Measurements from ENCODE around the gene JAG2. TPM values are rescaled to one million over a fixed set of nuclear protein-coding genes. Genes with fewer than 3 reads are reported as not detected.

The JAG2 gene
- total RNA-seq, 1 donor from 2014 or later = 2.4 TPM

DNA sequence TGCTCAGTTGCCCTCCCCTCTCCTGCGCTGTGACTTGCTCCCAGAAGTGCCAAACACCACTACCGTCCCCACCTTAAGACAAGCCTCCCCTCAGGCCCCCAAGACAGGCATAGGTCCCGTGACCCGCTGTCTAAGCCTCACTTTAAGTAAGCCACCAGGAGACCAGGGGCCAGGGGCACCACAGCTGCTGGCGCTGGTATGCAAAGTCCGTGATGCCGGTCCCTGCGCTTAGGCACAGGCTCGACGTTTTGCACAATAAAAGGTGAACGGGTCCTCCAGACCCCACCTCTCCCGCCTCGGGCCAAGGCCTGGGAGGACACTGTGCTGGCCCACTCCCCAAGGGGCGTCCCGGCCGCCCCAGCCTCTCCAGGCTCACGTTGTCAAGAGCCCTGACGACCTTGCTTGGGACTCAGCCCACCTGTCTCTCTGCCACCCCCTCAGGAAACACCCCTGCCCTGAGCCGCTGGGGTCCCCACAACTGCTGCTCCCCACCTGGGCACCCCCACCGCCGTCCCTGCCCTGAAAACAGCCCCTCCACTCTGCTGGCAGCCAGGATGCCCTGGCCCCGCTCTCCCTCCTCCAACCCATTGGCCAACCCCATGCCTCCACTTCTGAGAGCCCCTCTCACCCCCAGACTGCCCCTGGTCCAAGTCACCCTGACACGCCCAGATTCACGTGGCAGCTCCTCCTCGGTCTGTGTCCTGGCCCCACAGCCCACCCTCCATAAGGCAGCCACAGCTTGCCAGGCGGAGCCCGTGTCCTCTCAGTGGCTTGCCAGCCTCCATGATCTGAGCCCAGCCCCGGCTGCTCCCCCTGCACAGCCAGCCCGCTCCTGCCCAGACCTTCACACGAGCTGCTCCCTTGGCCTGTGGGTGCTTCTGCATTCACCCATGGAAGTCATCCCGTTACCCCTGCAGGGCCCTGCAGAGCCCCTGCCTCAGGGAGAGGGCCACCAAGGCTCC is 11.9 kb downstream of the JAG2 start:
- TF ChIP-seq, protein P1, sequence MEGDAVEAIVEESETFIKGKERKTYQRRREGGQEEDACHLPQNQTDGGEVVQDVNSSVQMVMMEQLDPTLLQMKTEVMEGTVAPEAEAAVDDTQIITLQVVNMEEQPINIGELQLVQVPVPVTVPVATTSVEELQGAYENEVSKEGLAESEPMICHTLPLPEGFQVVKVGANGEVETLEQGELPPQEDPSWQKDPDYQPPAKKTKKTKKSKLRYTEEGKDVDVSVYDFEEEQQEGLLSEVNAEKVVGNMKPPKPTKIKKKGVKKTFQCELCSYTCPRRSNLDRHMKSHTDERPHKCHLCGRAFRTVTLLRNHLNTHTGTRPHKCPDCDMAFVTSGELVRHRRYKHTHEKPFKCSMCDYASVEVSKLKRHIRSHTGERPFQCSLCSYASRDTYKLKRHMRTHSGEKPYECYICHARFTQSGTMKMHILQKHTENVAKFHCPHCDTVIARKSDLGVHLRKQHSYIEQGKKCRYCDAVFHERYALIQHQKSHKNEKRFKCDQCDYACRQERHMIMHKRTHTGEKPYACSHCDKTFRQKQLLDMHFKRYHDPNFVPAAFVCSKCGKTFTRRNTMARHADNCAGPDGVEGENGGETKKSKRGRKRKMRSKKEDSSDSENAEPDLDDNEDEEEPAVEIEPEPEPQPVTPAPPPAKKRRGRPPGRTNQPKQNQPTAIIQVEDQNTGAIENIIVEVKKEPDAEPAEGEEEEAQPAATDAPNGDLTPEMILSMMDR (IDR thresholded peaks at IDR 0.05; ENCODE audit: insufficient read depth, low read length, poor library complexity, severe bottlenecking) = no peak
- Histone ChIP-seq H3K27me3 (ENCODE audit: control insufficient read depth, insufficient read depth, low read length) (no peaks in the 10 kb centered on the region), H3K36me3 (ENCODE audit: control insufficient read depth, insufficient read depth, low read length) (no peaks in the 10 kb centered on the region), H3K4me3 (ENCODE audit: low read depth, low read length) (no peak overlapping the region)
- no peak for DNase-seq (ENCODE audit: low read depth)

- H3K4me3 ChIP-seq (ENCODE audit: low read depth, low read length) = no peak overlapping the region
- no peaks in the 10 kb centered on the region for H3K36me3 ChIP-seq (ENCODE audit: control insufficient read depth, insufficient read depth, low read length)
- H3K27me3 ChIP-seq (ENCODE audit: control insufficient read depth, insufficient read depth, low read length) = no peaks in the 10 kb centered on the region
- TF ChIP-seq, protein P1 (IDR thresholded peaks at IDR 0.05; ENCODE audit: insufficient read depth, low read length, poor library complexity, severe bottlenecking) = no peak
- DNase-seq (ENCODE audit: low read depth) = no peak
Measured at GRCh38 chr14:105155681-105156413, 12.7 kb downstream of the JAG2 start.

- no peaks in the 10 kb centered on the region for H3K36me3 ChIP-seq (ENCODE audit: control insufficient read depth, insufficient read depth, low read length)
- TF ChIP-seq, protein P1 (IDR thresholded peaks at IDR 0.05; ENCODE audit: insufficient read depth, low read length, poor library complexity, severe bottlenecking) = no peak
- no peak overlapping the region for H3K4me3 ChIP-seq (ENCODE audit: low read depth, low read length)
Measured at GRCh38 chr14:105155071-105155651, 13.4 kb downstream of the JAG2 start.

DNA sequence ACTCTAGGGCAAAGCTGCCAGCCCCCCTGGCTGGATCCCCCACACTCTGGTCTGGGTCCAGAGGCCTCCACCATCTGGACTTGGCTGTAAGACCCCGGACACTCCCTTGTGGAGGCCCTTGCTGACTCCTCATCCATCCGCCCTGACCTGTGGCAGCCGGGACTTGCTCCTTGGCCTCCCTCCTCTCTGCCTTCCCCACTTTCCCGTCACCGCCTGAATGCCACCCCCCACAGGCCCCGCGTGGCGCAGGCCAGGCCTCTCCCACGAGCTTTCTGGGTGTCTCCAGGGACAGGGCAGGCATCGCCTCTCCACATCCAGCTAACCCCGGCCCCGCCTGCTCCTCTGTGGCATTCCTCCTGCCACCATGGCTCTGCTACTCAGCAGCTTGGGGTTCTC is 14.1 kb downstream of the JAG2 start:
- H3K36me3 ChIP-seq (ENCODE audit: control insufficient read depth, insufficient read depth, low read length) = no peaks in the 10 kb centered on the region

More at GRCh38 chr14:105155071-105155651, 13.4 kb downstream of the JAG2 start:
- no peaks in the 10 kb centered on the region for H3K27me3 ChIP-seq (ENCODE audit: control insufficient read depth, insufficient read depth, low read length)
- no peak for DNase-seq (ENCODE audit: low read depth)

DNA sequence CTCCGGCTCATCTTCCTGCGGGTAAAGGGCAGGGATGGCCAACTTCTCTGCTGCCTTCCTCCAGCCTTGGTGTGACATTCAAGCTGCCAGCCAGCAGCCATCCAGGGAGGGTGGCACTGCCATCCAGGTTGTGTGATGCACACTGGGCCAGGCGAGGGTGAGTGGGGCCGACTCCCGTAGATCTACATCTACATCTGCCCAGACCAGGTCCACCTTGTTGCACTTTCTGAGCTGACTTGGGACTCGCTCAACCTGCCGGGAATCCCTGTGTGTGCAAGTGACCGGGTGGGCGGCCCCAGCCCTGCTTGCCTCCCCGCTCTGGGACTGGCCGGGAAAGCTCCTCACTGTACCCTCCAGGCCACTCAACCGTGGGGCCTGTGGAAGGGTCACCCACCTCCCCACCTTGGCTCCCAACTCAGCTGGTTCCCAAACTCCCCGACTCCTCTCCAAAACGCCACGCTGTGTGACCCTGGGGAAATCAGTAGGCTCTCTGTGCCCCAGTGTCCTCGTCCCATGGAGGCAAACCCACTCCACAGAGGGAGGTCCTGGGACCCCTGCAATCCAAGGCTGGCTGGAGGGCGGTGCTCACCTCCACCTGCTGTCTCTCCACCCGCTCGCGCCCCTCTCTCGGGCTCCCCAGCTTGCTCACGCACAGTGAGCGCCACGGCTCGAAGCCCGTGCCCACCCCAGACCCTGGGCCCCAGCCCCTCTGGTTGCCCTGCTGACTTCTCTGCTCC is 14.7 kb downstream of the JAG2 start:
- H3K27me3 ChIP-seq (ENCODE audit: control insufficient read depth, insufficient read depth, low read length) = no peaks in the 10 kb centered on the region
- no peaks in the 10 kb centered on the region for H3K36me3 ChIP-seq (ENCODE audit: control insufficient read depth, insufficient read depth, low read length)
- H3K4me3 ChIP-seq (ENCODE audit: low read depth, low read length) = no peak overlapping the region
- DNase-seq (ENCODE audit: low read depth) = no peak
- TF ChIP-seq, protein P1 (IDR thresholded peaks at IDR 0.05; ENCODE audit: insufficient read depth, low read length, poor library complexity, severe bottlenecking) = no peak

More for the DNA sequence above, 14.1 kb downstream of the JAG2 start:
- TF ChIP-seq, protein P1 (IDR thresholded peaks at IDR 0.05; ENCODE audit: insufficient read depth, low read length, poor library complexity, severe bottlenecking) = no peak
- Histone ChIP-seq H3K27me3 (ENCODE audit: control insufficient read depth, insufficient read depth, low read length) (no peaks in the 10 kb centered on the region), H3K4me3 (ENCODE audit: low read depth, low read length) (no peak overlapping the region)
- DNase-seq (ENCODE audit: low read depth) = no peak
